ENCODE data around the gene ZNF497. TPM values are rescaled to one million over a fixed set of nuclear protein-coding genes. Genes with fewer than 3 reads are reported as not detected.
A peak's percentile ranks its signal among the peaks of the same experiment; 100 is the strongest.

ZNF497 gene
- total RNA-seq, 1 experiment from 2014 or later = 2.4 TPM

GRCh38 chr19:58387338-58388174 is 25.0 kb upstream of the ZNF497 start:
- Histone ChIP-seq H2BK5ac (ENCODE audit: insufficient read length, low read length) (no peak overlapping the region), H3K4ac (ENCODE audit: low read depth, low read length) (no peak overlapping the region), H2BK15ac (ENCODE audit: low read depth, low read length) (no peak overlapping the region), H3K4me2 (ENCODE audit: insufficient read depth, insufficient read length, low read length) (peak overlapping the region; percentile 94), H3K18ac (ENCODE audit: insufficient read length, low read depth, low read length) (no peak overlapping the region), H3K23me2 (ENCODE audit: insufficient read length, low read depth, low read length, poor library complexity, severe bottlenecking) (peaks cover 7% of the 10 kb centered on the region), H4K8ac (replicated peaks; ENCODE audit: insufficient read length, low read depth, low read length) (no peak overlapping the region), H3K9ac (ENCODE audit: extremely low read depth, insufficient read length, low read length) (peak overlapping the region; percentile 85), H3T11ph (ENCODE audit: low read length) (no peak overlapping the region), H2BK120ac (ENCODE audit: low read depth, low read length, poor library complexity, severe bottlenecking) (no peak overlapping the region), H2BK12ac (ENCODE audit: insufficient read length, low read depth, low read length) (no peak overlapping the region), H4K5ac (ENCODE audit: insufficient read length, low read depth, low read length) (no peak overlapping the region), H2AFZ (ENCODE audit: low read length) (no peak overlapping the region), H2AK5ac (ENCODE audit: insufficient read length, low read length) (no peak overlapping the region), H2BK20ac (ENCODE audit: low read depth, low read length, poor library complexity, severe bottlenecking) (no peak overlapping the region), H4K20me1 (ENCODE audit: control insufficient read depth, insufficient read depth, insufficient read length) (no peaks in the 10 kb centered on the region), H4K91ac (ENCODE audit: insufficient read length, low read depth, low read length) (no peak overlapping the region), H3K27ac (ENCODE audit: insufficient read length, low read depth, low read length) (no peak overlapping the region), H3K23ac (ENCODE audit: insufficient read length, low read depth, low read length) (no peak overlapping the region), H3K56ac (ENCODE audit: insufficient read length, low read depth, low read length) (no peak overlapping the region), H3K9me3 (ENCODE audit: control insufficient read depth, low read depth, low read length) (no peaks in the 10 kb centered on the region), H3K79me1 (ENCODE audit: insufficient read depth, low read depth, low read length, poor library complexity, severe bottlenecking) (no peaks in the 10 kb centered on the region), H3K27me3 (ENCODE audit: insufficient read depth, low read length) (no peaks in the 10 kb centered on the region), H3K4me1 (ENCODE audit: insufficient read depth, low read length) (peaks cover 4% of the 10 kb centered on the region; the same call in 1 of the 2 replicates), H3K14ac (ENCODE audit: insufficient read depth, low read length) (no peak overlapping the region), H3K79me2 (ENCODE audit: insufficient read depth, low read length) (peaks cover 10% of the 10 kb centered on the region; the same call in 1 of the 2 replicates)
- H3K27me3 Mint-ChIP-seq (ENCODE audit: low read depth) = no peaks in the 10 kb centered on the region
- H3K4me1 Mint-ChIP-seq = peaks cover 22 to 30% of the 10 kb centered on the region in 2 experiments
- no peaks in the 10 kb centered on the region for H3K9me3 Mint-ChIP-seq
- H3K36me3 Mint-ChIP-seq (ENCODE audit: insufficient read depth in 1 of 3, low read depth in 3 of 3) = peaks cover 39 to 47% (median 40%) of the 10 kb centered on the region in 3 experiments
- peak overlapping the region; percentile 95 to 99 for H3K4me3 Mint-ChIP-seq
- no peak for DNase-seq
- peak; percentile 23; the same call in 1 of the 3 replicates for TF ChIP-seq CTCF (conservative IDR thresholded peaks at IDR 0.05)
- peak overlapping the region; percentile 68 to 95 (median 93); a peak in 5 of 7 replicates for H3K27ac Mint-ChIP-seq
- no CpG with 5 or more reads among the region's 39 CpGs for WGBS (ENCODE audit: extremely low coverage, insufficient read length, low lambda C conversion rate)
